HG03066 (cell line): ENCODE data around the gene NLRC3.
"Not testable (repeated sequence)": the region's sequence is repeated elsewhere in the genome, so short reads cannot be mapped to it uniquely, and the experiment has no call there.

Source experiments
- ATAC-seq: cut with Tn5 transposase; IDR thresholded peaks from one replicate; pipeline ENCODE4 v1.9.1; 2021; ENCODE audit warnings: low read depth; ENCODE audit not compliant: unreplicated experiment

NLRC3 gene

GRCh38 chr16:3577302-3577752, at the start of gene NLRC3:
Gene NLRC3 (minus strand): TSS chr16:3577403. CDS start chr16:3565036, 12,367 bp downstream.
- no peak for ATAC-seq

- no peak for ATAC-seq
Measured at GRCh38 chr16:3625911-3626732, 48.9 kb upstream of the NLRC3 start.

GRCh38 chr16:3625331-3625730, 48.1 kb upstream of the NLRC3 start:
- ATAC-seq: no peak

DNA sequence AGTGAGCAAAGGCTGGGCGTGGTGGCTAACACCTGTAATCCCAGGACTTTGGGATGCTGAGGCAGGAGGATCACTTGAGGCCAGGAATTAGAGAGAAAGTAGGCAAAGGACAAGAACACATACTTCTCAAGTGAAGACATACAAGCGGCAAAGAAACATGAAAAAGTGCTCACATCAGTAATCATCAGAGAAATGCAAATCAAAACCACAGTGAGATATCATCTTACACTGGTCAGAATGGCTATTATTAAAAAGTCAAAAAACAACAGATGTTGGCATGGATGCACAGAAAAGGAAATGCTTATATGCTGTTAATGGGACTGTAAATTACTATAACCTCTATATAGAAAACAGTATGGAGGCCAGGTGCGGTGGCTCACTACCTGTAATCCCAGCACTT, 46.4 kb upstream of the NLRC3 start:
- ATAC-seq: no peak

DNA sequence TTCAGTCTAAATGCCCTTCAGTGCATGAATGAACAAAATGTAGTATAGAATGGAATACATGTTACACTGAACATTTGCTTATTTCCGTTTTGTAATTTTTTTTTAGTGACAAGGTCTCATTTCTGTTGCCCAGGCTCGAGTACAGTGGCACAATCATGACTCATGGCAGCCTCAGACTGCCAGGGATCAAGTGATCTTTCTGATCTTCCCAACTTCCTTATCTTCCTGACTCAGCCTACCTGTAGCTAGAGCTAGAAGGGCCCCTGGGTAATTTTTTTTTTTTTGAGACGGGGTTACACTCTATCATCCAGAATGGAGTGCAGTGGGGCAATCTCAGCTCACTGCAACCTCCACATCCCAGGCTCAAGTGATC, 41.6 kb upstream of the NLRC3 start:
- ATAC-seq: no peak

DNA sequence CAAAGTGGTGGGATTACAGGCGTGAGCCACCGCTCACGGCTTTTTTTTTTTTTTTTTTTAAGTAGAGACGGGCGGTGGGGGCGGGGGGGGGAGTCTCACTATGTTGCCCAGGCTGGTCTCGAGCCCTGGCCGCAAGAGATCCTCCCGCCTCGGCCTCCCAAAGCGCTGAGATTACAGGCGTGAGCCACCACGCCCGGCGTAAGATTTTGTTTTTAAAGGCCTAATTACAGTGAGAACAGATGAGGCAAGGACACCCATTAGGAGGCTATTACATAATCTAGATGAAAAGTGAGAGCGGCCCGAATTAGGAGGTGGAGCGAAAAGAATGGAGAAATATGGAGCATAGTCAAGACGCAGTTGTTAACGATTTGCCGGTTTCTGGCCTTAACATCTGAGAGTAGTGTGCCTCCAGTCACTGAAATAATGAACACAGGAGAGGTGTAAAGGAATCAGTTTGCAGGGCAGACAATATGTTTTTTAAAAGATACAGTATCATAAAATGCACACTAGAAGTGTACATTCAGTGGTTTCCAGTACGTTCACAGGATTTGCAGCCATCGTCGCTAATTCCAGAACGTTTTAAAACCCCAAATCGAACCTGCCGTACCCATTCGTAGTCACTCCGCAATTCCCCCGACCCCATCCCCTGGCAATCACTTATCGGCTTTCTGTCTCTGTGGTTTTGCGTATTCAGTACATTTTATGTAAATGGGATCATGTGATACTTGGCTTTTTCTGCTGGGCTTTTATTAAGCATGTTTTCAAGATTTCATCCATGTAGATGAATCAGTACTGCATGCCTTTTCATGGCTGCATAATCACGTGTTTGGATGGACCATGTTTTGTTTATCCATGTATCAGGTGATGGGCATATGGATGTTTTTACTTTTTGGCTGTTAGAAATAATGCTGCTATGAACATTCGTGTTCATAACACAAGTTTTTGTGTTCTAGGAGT, 35.6 kb upstream of the NLRC3 start:
- no peak for ATAC-seq

DNA sequence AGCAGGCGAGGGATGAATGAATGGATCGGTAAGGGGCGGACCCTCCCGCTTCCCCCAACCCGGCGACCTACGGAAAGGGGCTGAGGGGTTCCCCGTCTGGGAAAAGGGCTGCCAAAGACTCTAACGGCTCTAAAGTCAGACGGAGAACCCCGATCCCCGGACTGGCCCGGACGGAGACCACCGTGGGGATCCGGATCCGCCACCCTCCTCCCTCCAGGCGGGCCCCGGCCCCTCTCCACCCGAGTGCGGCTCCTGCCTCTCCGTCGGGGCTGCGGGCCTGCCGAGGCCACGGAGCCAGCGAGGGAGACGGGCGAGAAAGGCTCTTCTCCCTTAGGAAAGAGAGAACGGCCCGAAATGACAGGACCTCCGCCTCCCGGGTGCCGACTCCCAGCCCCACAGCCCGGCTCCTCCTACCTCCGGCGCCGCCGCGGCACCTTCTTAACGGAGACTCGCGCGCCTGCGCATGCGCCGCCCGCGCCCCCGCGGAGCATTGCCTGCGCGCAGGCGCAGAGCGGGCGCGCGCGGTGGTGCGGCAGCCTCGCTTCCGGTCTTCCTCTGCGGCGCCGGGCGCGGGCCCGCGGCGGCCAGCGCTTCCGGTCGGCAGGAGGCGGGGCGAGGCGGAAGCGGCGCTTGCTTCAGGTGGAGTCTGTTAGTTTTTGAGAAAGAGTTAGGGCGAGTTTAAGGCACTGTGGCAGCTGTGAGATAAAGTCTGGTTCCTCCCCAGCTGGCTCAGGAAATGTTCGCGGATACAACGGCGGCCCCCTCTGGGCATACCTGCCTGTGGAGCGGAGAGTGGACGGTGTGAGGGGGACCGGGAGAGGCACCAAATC, 34.2 kb upstream of the NLRC3 start, which contains the start of gene SLX4:
Gene SLX4 (minus strand): TSS at position 461 of the 830 bp plus-strand sequence. CDS start 2,642 bp downstream, outside the sequence.
- peak; percentile 73 for ATAC-seq

GRCh38 chr16:3610698-3611145, 33.5 kb upstream of the NLRC3 start:
- peak; percentile 12 for ATAC-seq

- no peak for ATAC-seq
Measured at GRCh38 chr16:3609895-3610697, 32.9 kb upstream of the NLRC3 start.

GRCh38 chr16:3608976-3609375, 31.8 kb upstream of the NLRC3 start:
- not testable (repeated sequence) for ATAC-seq

DNA sequence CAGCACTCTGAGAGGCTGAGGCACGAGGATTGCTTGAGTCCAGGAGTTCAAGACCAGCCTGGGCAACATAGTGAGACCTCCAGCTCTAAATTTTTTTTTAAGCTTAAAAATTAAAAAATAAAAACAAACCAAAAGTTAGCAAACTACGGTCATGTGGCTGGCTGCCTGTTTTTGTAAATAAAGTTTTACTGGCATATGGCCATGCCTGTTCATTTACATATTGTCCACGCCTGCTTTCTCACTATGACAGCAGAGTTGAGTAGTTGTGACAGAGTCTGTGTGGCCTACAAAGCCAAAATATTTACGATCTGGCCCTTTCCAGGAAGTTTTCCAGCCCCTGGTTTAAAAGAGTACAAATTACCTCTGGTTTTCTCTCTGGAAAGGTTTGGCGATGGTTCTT, 30.9 kb upstream of the NLRC3 start:
- ATAC-seq: no peak

GRCh38 chr16:3607634-3608033, 30.4 kb upstream of the NLRC3 start:
- ATAC-seq: no peak

- no peak for ATAC-seq
Measured at GRCh38 chr16:3607161-3607560, 30.0 kb upstream of the NLRC3 start.

- no peak for ATAC-seq
Measured at GRCh38 chr16:3606441-3606840, 29.2 kb upstream of the NLRC3 start.

DNA sequence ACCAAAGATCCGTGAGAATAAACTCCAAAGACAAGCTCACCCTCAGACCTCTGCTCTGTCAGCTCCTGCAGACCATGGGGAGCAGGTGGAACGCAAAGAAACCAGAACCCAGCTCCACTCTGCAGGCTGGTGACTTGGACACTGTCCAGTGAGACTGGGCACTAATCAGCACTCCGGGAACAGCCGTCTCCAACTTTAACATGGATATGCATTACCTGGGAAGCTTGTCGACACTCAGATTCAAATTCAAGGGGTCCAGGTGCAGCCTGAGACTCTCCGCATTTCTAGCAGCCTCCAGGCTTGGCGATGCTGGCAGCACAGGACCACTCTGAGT, 25.1 kb upstream of the NLRC3 start:
- ATAC-seq: no peak

DNA sequence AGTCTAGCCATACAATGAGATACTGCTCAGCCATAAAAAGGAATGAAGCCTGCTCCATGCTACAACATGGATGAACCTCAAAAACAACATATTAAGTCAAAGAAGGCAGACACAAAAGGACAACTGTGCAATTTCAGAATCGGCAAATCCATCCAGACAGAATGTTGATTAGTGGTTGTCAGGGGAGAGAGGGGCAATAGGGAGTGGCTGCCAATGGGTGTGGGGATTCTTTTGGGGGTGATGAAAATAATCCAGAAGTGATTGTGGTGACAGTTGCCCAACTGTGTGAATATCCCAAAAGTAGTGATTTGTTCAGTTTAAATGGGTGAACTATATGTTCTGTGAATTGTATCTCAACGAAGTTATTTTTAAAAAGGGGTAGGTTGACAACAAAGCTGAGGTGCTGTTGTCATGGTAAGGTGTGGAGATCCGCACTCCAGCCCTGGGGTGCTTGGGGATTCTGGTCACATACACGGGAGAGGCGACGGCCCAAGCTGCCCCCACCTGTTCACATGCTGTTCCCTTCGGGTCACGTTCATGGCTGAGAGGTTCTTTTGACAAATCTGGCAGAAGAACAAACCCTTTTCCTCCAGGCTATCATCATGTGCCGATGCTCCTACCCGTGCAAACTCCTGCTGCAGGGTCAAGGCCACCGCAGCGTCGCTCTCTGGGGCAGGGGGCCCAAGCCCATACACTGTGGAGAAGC, 24.6 kb upstream of the NLRC3 start:
- ATAC-seq: no peak

GRCh38 chr16:3599922-3600321, 22.7 kb upstream of the NLRC3 start:
- no peak for ATAC-seq

GRCh38 chr16:3599121-3599520, 21.9 kb upstream of the NLRC3 start:
- no peak for ATAC-seq

- ATAC-seq: no peak
Measured at GRCh38 chr16:3598236-3598635, 21.0 kb upstream of the NLRC3 start.
